Activated CD4-positive, alpha-beta T cell treated with anti-CD3 and anti-CD28 coated beads, Interleukin-2, amount 50 U/mL, for 48 hours (primary cell): ENCODE data around the gene DCAF15.

Source experiments
- DNase-seq, 2 experiments: peaks; one replicate each; pipeline ENCODE4 v3.0.0-alpha.2; 2020

Gene DCAF15

GRCh38 chr19:13930402-13930801 lies 21.9 kb upstream of the DCAF15 start:
- no peak for DNase-seq

- DNase-seq = no peak
Measured at GRCh38 chr19:13931391-13932148, 20.7 kb upstream of the DCAF15 start.

GRCh38 chr19:13932149-13932637 lies 20.1 kb upstream of the DCAF15 start:
- no peak for DNase-seq

- DNase-seq = no peak
Measured at GRCh38 chr19:13932911-13933393, 19.4 kb upstream of the DCAF15 start.

GRCh38 chr19:13934785-13935109 lies 17.6 kb upstream of the DCAF15 start:
- DNase-seq = no peak

- DNase-seq = no peak
Measured at GRCh38 chr19:13935765-13936510, 16.4 kb upstream of the DCAF15 start.

GRCh38 chr19:13937479-13938300 lies 14.6 kb upstream of the DCAF15 start:
- DNase-seq = no peak

GRCh38 chr19:13938301-13939064 lies 13.8 kb upstream of the DCAF15 start, which contains the start of gene PODNL1:
Gene PODNL1 (minus strand): TSS chr19:13938417. CDS start chr19:13938181, 236 bp downstream.
- no peak for DNase-seq

- no peak for DNase-seq
Measured at GRCh38 chr19:13942023-13942684, 10.2 kb upstream of the DCAF15 start.

GRCh38 chr19:13946414-13946813 lies 5.9 kb upstream of the DCAF15 start:
- no peak for DNase-seq

GRCh38 chr19:13951043-13951442 lies 1.3 kb upstream of the DCAF15 start:
- no peak for DNase-seq

- no peak for DNase-seq
Measured at GRCh38 chr19:13951799-13952153, 533 bp upstream of the DCAF15 start.

- DNase-seq = peak; percentile 10 to 19
Measured at GRCh38 chr19:13952931-13953531, 722 bp downstream of the DCAF15 start.

GRCh38 chr19:13954185-13954584 lies 1.9 kb downstream of the DCAF15 start:
- no peak for DNase-seq

- no peak for DNase-seq
Measured at GRCh38 chr19:13955662-13956364, 3.5 kb downstream of the DCAF15 start.

GRCh38 chr19:13956365-13956744 lies 4.0 kb downstream of the DCAF15 start:
- DNase-seq = no peak

- no peak for DNase-seq
Measured at GRCh38 chr19:13957051-13957450, 4.7 kb downstream of the DCAF15 start.

GRCh38 chr19:13958043-13958442 lies 5.7 kb downstream of the DCAF15 start:
- no peak for DNase-seq

GRCh38 chr19:13959141-13959961 lies 7.0 kb downstream of the DCAF15 start:
- DNase-seq = no peak
